GM12874 (cell line): Measurements from ENCODE around the gene DMRTB1.

Source experiments
- TF ChIP-seq, protein P1 (sequence below): IDR thresholded peaks from 2 replicates; pipeline ENCODE4 v1.5.1; 2011; ENCODE audit warnings: low read depth, mild to moderate bottlenecking, control low read depth, low read length, moderate library complexity; ENCODE audit not compliant: insufficient read depth

Gene DMRTB1

GRCh38 chr1:53421208-53421607, 38.0 kb upstream of the DMRTB1 start:
- TF ChIP-seq, protein P1, sequence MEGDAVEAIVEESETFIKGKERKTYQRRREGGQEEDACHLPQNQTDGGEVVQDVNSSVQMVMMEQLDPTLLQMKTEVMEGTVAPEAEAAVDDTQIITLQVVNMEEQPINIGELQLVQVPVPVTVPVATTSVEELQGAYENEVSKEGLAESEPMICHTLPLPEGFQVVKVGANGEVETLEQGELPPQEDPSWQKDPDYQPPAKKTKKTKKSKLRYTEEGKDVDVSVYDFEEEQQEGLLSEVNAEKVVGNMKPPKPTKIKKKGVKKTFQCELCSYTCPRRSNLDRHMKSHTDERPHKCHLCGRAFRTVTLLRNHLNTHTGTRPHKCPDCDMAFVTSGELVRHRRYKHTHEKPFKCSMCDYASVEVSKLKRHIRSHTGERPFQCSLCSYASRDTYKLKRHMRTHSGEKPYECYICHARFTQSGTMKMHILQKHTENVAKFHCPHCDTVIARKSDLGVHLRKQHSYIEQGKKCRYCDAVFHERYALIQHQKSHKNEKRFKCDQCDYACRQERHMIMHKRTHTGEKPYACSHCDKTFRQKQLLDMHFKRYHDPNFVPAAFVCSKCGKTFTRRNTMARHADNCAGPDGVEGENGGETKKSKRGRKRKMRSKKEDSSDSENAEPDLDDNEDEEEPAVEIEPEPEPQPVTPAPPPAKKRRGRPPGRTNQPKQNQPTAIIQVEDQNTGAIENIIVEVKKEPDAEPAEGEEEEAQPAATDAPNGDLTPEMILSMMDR: no peak

DNA sequence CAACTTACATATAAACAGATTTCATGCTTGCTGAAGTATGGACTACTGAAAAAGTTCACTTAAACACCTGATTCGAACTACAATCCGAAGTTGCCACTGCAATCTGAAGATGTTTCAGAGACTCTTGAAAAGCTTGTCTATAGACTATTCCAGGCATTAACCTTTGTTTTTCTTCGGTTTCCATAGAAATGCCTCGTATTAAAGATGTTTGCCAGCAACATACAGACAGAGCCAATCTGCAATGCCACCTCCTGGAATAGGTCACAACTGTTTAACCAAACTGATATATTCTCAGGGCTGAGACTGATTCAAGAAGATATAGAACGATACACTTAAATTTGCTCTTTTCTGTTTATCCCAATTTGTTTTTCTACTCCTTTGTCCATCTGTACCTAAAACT, 28.9 kb upstream of the DMRTB1 start:
- TF ChIP-seq, protein P1: no peak

- TF ChIP-seq, protein P1: no peak
Measured at GRCh38 chr1:53430779-53431178, 28.4 kb upstream of the DMRTB1 start.

DNA sequence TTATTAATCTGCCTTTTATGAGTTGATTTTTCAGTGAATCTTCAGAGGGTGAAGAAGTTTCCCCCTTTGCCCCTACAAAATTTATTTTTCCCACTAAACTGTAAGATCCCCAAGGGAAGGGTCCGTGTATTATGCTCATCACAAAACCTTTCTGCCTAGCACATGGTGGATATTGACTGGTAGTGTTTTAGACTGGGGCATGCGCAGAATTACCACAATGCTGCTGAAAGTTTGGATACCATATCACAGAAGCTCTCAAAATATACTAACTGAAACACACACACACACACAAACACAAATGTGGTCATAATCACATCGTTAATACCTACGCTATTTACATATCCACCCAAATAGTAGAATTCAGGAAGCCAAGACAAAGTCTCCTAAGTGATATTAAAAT, 28.0 kb upstream of the DMRTB1 start:
- TF ChIP-seq, protein P1: no peak

DNA sequence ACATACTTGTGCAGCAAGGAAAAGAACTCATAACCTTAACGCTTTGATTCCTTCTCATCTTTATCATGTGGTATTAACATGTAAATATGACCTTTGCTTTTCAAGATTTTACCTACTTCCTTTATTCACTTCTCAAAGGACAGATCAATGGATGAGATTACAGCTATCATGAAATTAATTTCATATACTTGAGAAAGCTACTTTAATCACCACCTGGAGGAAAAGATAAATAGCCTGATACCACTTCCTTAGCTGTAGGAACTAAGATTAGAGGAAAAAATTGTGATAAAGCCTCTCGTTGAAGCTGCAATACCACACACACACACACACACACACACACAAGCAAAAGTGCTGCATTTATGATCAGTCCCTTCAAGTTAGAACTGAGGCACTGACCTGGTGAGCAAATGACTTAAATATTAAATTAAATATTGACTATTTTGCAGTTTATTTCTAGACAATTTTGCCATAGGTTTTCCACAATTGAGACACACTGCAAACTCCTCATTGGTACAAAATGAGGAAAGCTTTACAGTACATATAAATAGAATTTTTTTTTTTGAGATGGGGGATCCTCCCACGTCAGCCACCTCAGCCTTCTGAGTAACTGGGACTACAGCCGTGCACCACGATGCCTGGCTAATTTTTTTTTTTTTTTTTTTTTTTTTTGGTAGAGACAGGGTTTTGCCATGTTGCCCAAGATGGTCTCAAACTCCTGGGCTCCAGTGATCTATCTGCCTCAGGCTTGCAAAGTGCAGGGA, 27.2 kb upstream of the DMRTB1 start:
- TF ChIP-seq, protein P1: no peak

DNA sequence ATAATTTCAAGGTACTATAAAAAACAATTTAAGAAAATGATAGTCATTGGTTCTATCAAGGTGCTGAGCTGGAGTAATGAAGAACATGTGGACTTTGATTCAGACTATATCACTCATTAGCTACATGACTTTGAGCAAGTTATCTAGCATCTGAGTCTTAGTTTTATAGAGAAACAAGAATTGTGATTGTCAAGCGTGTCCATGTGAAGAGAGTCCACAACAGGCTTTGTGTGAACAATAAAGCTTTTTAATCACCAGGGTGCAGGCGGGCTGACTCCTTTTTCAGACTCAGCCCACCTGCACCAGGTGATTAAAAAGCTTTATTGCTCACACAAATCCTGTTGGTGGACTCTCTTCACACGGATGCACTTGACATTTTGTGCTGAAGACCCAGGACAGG, 26.6 kb upstream of the DMRTB1 start:
- TF ChIP-seq, protein P1: no peak

DNA sequence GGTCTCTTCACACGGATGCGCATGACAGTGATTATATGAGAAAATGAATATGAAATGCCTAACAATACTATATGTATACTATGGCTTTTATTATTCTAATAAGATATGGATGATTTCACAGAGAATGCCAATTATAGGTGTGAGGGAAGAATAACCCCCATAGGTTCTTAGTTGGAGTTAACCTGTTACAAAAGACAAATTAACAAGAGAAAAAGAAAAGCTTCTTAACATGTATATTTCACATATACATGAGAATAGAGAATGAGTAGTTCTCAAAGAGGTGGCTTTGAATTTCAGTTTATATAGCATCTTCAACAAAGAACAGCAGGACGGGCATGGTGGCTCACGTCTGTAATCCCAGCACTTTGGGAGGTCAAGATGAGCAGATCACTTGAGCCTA, 24.0 kb upstream of the DMRTB1 start:
- TF ChIP-seq, protein P1: no peak
